Gastrocnemius medialis (tissue), 4 donors: ENCODE data around the gene TEX14.

ENCODE experiments used
- POLR2A ChIP-seq, 2 donors: fragments of 450-650 bp; IDR thresholded peaks; one replicate each; pipeline ENCODE4 v1.6.1; 2017; ENCODE audit warnings: antibody characterized with exemption in 2 of 2, mild to moderate bottlenecking in 2 of 2, moderate library complexity in 2 of 2
- TF ChIP-seq, protein P1 (sequence below), 5 experiments: fragments of 450-650 bp in 3 of 5; fragments of 200-600 bp in 2 of 5; sonication (generic) in 2 of 5; IDR thresholded peaks in 4 of 5; conservative IDR thresholded peaks in 1 of 5; 1 replicate in 4 of 5; 2 replicates in 1 of 5; pipeline ENCODE4 v1.5.1; 2016 to 2019; ENCODE audit warnings: antibody characterized with exemption in 5 of 5, mild to moderate bottlenecking in 3 of 5, moderate library complexity in 3 of 5

DNA sequence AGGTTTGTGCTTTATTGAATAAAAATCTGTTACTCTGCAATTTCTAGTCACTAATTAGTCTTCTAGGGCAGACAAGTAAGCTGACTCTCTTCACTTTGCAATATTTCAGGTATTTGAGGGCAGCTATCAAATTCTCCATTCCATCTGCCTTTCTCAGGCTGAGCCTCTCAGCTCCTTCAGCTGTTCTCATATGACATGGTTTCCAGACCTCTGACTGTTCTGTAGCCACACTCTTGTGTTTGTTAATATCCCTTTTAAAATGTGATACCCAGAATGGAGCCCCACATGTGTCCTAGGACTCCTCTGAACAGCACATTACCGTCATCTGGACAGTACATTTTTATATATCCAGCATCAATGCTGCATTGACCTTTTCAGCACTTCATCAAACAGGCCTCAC is 131.3 kb downstream of the TEX14 start:
- TF ChIP-seq, protein P1, sequence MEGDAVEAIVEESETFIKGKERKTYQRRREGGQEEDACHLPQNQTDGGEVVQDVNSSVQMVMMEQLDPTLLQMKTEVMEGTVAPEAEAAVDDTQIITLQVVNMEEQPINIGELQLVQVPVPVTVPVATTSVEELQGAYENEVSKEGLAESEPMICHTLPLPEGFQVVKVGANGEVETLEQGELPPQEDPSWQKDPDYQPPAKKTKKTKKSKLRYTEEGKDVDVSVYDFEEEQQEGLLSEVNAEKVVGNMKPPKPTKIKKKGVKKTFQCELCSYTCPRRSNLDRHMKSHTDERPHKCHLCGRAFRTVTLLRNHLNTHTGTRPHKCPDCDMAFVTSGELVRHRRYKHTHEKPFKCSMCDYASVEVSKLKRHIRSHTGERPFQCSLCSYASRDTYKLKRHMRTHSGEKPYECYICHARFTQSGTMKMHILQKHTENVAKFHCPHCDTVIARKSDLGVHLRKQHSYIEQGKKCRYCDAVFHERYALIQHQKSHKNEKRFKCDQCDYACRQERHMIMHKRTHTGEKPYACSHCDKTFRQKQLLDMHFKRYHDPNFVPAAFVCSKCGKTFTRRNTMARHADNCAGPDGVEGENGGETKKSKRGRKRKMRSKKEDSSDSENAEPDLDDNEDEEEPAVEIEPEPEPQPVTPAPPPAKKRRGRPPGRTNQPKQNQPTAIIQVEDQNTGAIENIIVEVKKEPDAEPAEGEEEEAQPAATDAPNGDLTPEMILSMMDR (IDR thresholded peaks at IDR 0.05 in 4 of 5, conservative IDR thresholded peaks at IDR 0.05 in 1 of 5): no peak
- TF ChIP-seq POLR2A (IDR thresholded peaks at IDR 0.05): no peak
